Kidney epithelial cell (primary cell): ENCODE results near the gene GTF2A1. TPM values are rescaled to one million over a fixed set of nuclear protein-coding genes. Genes with fewer than 3 reads are reported as not detected.
A peak's percentile ranks its signal among the peaks of the same experiment; 100 is the strongest.

ENCODE experiments used
- DNase-seq: peaks from one replicate; pipeline ENCODE4 v3.0.0-alpha.2; 2010; ENCODE audit warnings: low read depth
- H3K27me3 ChIP-seq: 2 replicates; pipeline ENCODE4 v1.6.0; 2011; ENCODE audit warnings: low read length; ENCODE audit not compliant: control insufficient read depth, insufficient read depth
- H3K36me3 ChIP-seq: 2 replicates; pipeline ENCODE4 v1.5.1; 2011; ENCODE audit warnings: low read length; ENCODE audit not compliant: control insufficient read depth, insufficient read depth
- H3K4me3 ChIP-seq: 2 replicates; pipeline ENCODE4 v1.5.1; 2011; ENCODE audit warnings: low read depth, mild to moderate bottlenecking, control low read depth, low read length
- total RNA-seq: library from RNA; depleted of rRNA; stranded (reverse); fragments of >200 nt; gene quantifications from 2 replicates; pipeline ENCODE4 v1.2.3, GENCODE V29; 2015
- TF ChIP-seq, protein P1 (sequence below): IDR thresholded peaks from 2 replicates; pipeline ENCODE4 v1.5.1; 2011; ENCODE audit warnings: mild to moderate bottlenecking, moderate library complexity, low read length, control low read depth, inconsistent platforms; ENCODE audit not compliant: insufficient read depth, poor library complexity, severe bottlenecking

Gene GTF2A1
- total RNA-seq, 1 donor from 2014 or later = 31.9 TPM

DNA sequence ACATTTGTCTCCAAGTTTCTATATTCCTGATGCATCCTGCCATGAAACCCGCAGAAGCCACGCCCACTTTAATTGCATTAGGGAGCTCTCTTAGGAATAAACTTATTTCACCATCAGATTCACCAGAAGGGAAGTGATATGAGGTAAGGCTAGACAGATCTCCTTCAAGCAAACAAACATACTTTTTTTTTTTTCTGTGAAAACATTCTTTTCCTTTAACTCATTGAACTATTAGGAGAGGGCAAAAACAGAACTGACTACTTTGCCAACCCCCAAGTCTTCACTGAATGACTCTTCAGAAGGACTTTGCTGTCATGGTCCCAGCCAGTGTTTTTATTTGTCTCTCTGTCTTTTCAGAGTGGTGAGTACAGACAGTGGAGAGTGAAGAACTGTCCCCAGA lies 48.4 kb downstream of the GTF2A1 start:
- Histone ChIP-seq H3K27me3 (no peaks in the 10 kb centered on the region), H3K4me3 (no peak overlapping the region), H3K36me3 (no peaks in the 10 kb centered on the region)
- no peak for DNase-seq
- TF ChIP-seq, protein P1, sequence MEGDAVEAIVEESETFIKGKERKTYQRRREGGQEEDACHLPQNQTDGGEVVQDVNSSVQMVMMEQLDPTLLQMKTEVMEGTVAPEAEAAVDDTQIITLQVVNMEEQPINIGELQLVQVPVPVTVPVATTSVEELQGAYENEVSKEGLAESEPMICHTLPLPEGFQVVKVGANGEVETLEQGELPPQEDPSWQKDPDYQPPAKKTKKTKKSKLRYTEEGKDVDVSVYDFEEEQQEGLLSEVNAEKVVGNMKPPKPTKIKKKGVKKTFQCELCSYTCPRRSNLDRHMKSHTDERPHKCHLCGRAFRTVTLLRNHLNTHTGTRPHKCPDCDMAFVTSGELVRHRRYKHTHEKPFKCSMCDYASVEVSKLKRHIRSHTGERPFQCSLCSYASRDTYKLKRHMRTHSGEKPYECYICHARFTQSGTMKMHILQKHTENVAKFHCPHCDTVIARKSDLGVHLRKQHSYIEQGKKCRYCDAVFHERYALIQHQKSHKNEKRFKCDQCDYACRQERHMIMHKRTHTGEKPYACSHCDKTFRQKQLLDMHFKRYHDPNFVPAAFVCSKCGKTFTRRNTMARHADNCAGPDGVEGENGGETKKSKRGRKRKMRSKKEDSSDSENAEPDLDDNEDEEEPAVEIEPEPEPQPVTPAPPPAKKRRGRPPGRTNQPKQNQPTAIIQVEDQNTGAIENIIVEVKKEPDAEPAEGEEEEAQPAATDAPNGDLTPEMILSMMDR = no peak

DNA sequence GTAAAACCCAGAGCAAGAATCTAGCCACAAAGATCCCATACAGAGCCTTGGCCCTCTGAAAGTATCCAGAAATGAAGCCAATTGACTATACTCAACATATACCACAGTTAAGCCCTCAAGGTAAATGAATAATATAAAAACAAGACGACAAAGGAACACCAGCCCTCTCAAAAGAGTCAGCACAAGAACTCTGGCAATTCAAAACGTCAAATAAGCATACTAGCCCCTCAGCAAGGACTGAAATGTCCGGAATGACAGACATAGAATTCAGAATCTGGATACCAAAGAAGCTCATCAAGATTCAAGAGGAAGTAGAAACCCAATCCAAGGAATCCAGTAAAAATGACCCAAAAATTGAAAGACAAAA lies 49.9 kb downstream of the GTF2A1 start:
- Histone ChIP-seq H3K27me3 (no peaks in the 10 kb centered on the region), H3K4me3 (no peak overlapping the region), H3K36me3 (no peaks in the 10 kb centered on the region)
- DNase-seq = no peak
- TF ChIP-seq, protein P1 = no peak

DNA sequence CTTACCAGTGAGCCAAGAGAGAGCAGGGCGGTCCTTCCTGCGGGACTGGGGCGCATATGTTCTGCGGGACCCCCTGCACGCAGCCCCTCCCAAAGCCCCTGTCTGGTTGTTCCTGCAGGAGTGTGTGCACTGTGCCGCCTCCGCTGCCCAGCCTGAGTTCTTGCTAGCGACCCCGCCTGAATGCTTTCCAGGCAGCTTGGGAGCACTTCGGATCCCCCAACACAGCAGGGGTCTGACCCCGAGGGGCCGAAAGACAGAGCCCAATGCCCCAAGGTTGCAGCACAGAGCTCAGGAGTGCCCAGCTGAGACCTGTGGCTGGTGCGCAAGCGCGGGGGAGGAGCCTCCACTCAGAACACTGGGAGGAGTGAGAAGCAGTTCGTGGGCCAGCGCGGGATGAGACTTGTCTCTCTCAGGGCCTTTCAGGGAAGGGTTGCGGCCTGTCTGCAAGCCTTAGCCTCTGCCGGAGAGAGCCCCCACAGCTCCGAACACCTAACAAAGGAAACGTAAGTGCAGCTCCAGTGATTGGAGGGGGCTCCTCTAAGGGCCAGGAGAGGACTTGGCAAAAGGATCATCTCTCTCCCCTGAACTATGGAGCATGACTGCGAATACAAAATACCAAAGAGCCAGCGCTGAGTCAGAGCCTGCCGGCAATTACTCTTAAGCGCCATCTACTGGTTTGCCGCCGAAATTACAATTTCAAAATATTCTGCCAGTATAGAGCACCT lies 50.5 kb downstream of the GTF2A1 start:
- Histone ChIP-seq H3K36me3 (no peaks in the 10 kb centered on the region), H3K4me3 (peak overlapping the region; percentile 49), H3K27me3 (no peaks in the 10 kb centered on the region)
- TF ChIP-seq, protein P1 = peak; percentile 84
- DNase-seq = peak; percentile 51

DNA sequence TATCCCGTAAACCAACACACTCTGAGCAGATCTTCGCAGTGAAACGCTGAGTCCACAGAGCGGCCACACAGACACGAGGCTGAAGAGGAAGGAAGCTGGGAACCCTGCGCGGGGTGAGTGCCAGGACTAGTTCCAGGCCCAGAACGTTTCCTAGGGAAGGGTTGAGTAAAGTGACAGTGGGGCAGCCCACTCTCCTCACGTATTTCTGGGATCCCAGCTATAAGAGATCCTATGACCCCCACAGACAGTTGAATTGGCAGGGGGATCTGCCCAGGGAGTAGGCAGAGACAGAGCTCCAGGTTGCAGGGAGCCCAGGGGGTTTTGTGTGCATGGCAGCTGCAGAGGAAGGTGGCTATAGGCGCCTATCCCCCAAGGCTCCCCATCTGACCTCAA lies 51.1 kb downstream of the GTF2A1 start:
- TF ChIP-seq, protein P1 = no peak
- Histone ChIP-seq H3K27me3 (no peaks in the 10 kb centered on the region), H3K36me3 (no peaks in the 10 kb centered on the region), H3K4me3 (peak overlapping the region; percentile 49)
- no peak for DNase-seq

DNA sequence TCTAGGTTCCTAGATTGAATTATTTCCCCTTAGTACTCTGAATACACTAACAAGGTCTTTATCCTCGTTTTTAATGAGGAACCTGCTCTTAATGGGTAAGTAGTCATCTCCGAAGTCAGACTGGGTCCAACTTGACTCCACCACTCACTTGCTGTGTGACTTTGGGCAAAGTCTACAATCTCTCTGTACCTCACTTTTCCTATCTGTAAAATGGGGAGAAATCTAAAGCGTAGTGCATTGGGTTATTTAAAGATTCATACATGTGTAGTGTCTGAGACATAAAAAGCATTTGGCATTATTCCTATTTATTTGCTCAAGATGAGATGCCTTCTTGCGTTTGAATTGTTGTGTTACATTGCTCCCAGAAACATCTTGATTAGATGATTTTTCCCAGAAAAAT lies 51.5 kb downstream of the GTF2A1 start:
- TF ChIP-seq, protein P1 = no peak
- H3K4me3 ChIP-seq = no peak overlapping the region
- no peaks in the 10 kb centered on the region for H3K36me3 ChIP-seq
- no peaks in the 10 kb centered on the region for H3K27me3 ChIP-seq
- DNase-seq = no peak

DNA sequence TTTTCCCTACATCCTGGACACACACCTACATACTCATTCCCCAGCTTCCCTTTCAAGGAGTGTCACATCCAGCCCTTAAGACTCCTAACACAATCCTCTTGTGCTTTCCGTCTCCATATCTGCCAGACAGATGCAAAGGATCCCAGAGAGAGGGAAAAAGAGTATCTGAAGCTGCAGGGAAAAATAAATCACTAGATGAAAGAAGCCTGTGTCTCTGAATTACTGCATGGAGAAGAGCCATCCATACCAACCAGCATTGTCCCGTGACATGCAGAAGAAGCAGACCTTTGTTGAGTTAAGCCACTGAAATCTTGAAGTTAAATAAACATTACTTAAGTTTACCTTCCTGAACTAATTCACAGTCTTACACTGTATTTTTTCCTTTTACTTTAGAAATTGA lies 54.6 kb downstream of the GTF2A1 start:
- Histone ChIP-seq H3K4me3 (no peak overlapping the region), H3K27me3 (no peaks in the 10 kb centered on the region), H3K36me3 (no peaks in the 10 kb centered on the region)
- DNase-seq = no peak
- TF ChIP-seq, protein P1 = no peak
